Subcutaneous abdominal adipose tissue (tissue), 5 donors: Measurements from ENCODE around the gene SAFB.

Experiments
- H3K27ac ChIP-seq: one replicate; pipeline ENCODE4 v1.7.0; 2013; ENCODE audit warnings: low read depth, mild to moderate bottlenecking, inconsistent platforms, low read length, moderate library complexity
- H3K27me3 ChIP-seq, 5 donors: one replicate each; pipeline ENCODE4 v1.7.0; 2013; ENCODE audit warnings: low read length in 5 of 5, inconsistent platforms in 1 of 5; ENCODE audit not compliant: control insufficient read depth in 5 of 5, insufficient read depth in 4 of 5
- H3K36me3 ChIP-seq, 5 donors: one replicate each; pipeline ENCODE4 v1.7.0; 2013; ENCODE audit warnings: low read length in 5 of 5; ENCODE audit not compliant: control insufficient read depth in 5 of 5, insufficient read depth in 5 of 5
- H3K4me1 ChIP-seq, 5 donors: one replicate each; pipeline ENCODE4 v1.7.0; 2013; ENCODE audit warnings: low read length in 5 of 5, mild to moderate bottlenecking in 3 of 5, moderate library complexity in 1 of 5; ENCODE audit not compliant: control insufficient read depth in 5 of 5, insufficient read depth in 5 of 5
- H3K4me3 ChIP-seq, 5 donors: one replicate each; pipeline ENCODE4 v1.7.0; 2013; ENCODE audit warnings: low read length in 5 of 5, low read depth in 1 of 5
- H3K9ac ChIP-seq, 5 donors: one replicate each; pipeline ENCODE4 v1.7.0; 2013; ENCODE audit warnings: low read length in 5 of 5, mild to moderate bottlenecking in 4 of 5, moderate library complexity in 3 of 5
- H3K9me3 ChIP-seq, 5 donors: one replicate each; pipeline ENCODE4 v1.7.0; 2013; ENCODE audit warnings: low read length in 5 of 5; ENCODE audit not compliant: control insufficient read depth in 5 of 5
- donor health status: healthy.
- donor health status: healthy.
- donor health status: healthy.
- donor health status: healthy.
- donor health status: healthy.

The SAFB gene

DNA sequence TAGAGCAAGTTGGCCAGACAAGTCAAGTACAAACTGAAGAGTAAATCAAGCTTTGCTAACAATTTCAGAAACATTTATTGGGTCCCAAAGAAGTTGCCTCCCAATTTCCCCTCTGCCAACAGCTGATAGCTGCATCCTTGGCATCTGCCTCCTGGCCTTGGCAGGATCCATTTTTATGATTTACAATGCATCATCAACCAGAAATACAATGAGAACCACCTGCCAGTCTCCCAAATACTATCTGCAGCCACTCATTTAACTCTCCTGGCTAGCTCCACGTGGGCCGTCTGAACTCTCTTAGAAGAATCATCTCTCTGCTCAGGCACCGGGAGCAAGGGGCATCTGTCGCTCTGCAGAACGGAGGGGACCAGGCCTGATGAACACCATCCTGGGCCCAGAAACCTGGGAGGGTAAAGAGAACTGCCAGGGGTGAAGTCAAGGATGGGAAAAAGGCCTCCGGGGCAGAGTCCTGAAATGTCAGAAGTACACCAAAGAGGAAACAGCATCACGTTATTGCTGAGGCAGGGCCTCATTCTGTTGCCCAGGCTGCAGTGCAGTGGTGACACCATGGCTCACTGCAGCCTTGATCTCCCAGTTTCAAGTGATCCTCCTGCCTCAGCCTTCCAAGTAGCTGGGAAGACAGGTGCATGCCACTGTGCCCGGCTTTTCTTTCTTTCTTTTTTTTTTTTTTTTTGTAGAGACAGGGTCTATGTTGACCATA lies 94.5 kb downstream of the SAFB start:
- Histone ChIP-seq H3K9ac (no peak overlapping the region), H3K27ac (no peak overlapping the region), H3K9me3 (no peaks in the 10 kb centered on the region), H3K27me3 (no peaks in the 10 kb centered on the region), H3K4me1 (peaks cover 4 to 26% (median 24%) of the 10 kb centered on the region in 5 donors), H3K4me3 (no peak overlapping the region), H3K36me3 (peaks cover 0 to 25% (median 21%) of the 10 kb centered on the region in 5 donors)
